MCF 10A (cell line): ENCODE measurements around the gene TMEM63A. TPM values are rescaled to one million over a fixed set of nuclear protein-coding genes. Genes with fewer than 3 reads are reported as not detected.
A peak's percentile ranks its signal among the peaks of the same experiment; 100 is the strongest.

Experiments used
- BruUV-seq: library from RNA; stranded (reverse); fragments of 400-500 nt; replicated peaks from 2 replicates; lab custom pipeline; 2021; lab: Mats Ljungman, UMichigan
- CTCF ChIA-PET: fragments of 300-600 bp; sonication (Branson Sonifier 250); formaldehyde crosslinking; extraction: SDS; loops from one replicate; lab custom pipeline; 2021; ENCODE audit warnings: antibody characterized with exemption, inconsistent platforms; lab: Yijun Ruan, JAX
- POLR2A ChIA-PET: fragments of 300-600, 350-650 bp; sonication (Branson Sonifier 250); formaldehyde crosslinking; extraction: SDS; loops from one replicate; lab custom pipeline; 2020; ENCODE audit warnings: antibody characterized with exemption, inconsistent platforms; lab: Yijun Ruan, JAX
- DNase-seq: peaks from one replicate; pipeline ENCODE4 v3.0.0-alpha.2; 2018; ENCODE audit not compliant: unreplicated experiment
- H3K27ac Mint-ChIP-seq: one replicate; pipeline ENCODE4 v1.8.0; 2022; ENCODE audit warnings: mild to moderate bottlenecking, low read depth, mixed read lengths; ENCODE audit not compliant: unreplicated experiment
- H3K27me3 Mint-ChIP-seq: one replicate; pipeline ENCODE4 v1.8.0; 2022; ENCODE audit warnings: mixed read lengths; ENCODE audit not compliant: insufficient read depth, unreplicated experiment
- H3K36me3 Mint-ChIP-seq: one replicate; pipeline ENCODE4 v1.8.0; 2022; ENCODE audit warnings: mild to moderate bottlenecking, moderate library complexity, mixed read lengths; ENCODE audit not compliant: insufficient read depth, unreplicated experiment
- H3K4me1 Mint-ChIP-seq: one replicate; pipeline ENCODE4 v1.8.0; 2022; ENCODE audit warnings: mixed read lengths; ENCODE audit not compliant: insufficient read depth, unreplicated experiment
- H3K4me3 Mint-ChIP-seq: one replicate; pipeline ENCODE4 v1.8.0; 2022; ENCODE audit warnings: mild to moderate bottlenecking, moderate library complexity, mixed read lengths; ENCODE audit not compliant: unreplicated experiment
- H3K9me3 Mint-ChIP-seq: one replicate; pipeline ENCODE4 v1.8.0; 2022; ENCODE audit warnings: mixed read lengths; ENCODE audit not compliant: unreplicated experiment
- intact Hi-C: fragments of 100-400 bp; cut with micrococcal nuclease; formaldehyde crosslinking; loops from 2 replicates; pipeline ENCODE4 v1.14.1; 2022
- total RNA-seq: library from RNA; stranded (reverse); gene quantifications from 2 replicates; pipeline ENCODE4 v1.2.3, GENCODE V29; 2022
- TF ChIP-seq, protein P1 (sequence below): fragments of 200-600 bp; IDR thresholded peaks from one replicate; pipeline ENCODE4 v1.8.0; 2022; ENCODE audit warnings: antibody characterized with exemption, mild to moderate bottlenecking; ENCODE audit not compliant: unreplicated experiment

Gene TMEM63A
- total RNA-seq, 1 experiment from 2014 or later: 52.1 TPM

DNA sequence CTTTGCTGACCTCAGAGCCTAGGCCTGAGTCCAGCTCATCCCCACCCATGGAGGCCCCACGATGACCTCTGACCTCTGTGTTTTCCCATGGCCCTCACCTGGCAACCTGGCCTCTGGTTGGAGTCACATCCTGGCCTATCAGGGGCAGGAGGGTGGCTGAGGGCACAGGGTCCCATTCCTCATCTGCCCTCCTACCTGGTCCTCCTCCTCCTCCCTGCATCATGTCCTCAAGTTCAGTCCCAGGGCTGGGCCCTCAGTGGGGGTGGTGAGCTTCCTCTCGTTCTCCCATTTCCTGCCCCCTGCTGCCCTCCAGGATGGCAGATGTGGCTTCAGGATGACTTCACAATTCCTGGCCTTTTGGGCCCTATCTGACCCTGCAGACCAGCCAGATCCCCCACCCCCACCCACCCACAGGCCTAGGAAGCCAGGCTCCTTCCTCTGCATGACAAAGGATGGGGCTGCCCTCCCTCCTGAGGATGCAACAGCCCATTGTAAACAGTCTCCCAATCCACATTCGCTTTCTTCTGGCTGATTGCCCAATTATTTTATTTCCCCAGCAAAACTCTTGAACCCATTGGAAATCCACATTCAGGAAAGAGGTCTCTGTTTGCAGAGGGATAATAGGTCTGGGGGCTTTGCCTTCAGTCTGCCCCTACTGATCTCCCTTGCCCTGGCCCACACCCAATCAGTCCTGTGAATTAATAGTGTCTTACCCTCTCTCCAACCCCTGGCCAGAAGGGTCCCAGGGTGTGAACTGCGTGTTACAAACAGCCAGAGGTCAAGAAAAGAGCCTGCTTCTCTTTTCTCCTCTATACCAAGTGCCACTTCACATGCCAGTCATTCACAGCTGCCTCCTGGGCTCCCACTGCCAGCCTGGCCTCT lies 17.1 kb upstream of the TMEM63A start:
- BruUV-seq: no TSS peak
- intact Hi-C loops: no loop called here
- TF ChIP-seq, protein P1, sequence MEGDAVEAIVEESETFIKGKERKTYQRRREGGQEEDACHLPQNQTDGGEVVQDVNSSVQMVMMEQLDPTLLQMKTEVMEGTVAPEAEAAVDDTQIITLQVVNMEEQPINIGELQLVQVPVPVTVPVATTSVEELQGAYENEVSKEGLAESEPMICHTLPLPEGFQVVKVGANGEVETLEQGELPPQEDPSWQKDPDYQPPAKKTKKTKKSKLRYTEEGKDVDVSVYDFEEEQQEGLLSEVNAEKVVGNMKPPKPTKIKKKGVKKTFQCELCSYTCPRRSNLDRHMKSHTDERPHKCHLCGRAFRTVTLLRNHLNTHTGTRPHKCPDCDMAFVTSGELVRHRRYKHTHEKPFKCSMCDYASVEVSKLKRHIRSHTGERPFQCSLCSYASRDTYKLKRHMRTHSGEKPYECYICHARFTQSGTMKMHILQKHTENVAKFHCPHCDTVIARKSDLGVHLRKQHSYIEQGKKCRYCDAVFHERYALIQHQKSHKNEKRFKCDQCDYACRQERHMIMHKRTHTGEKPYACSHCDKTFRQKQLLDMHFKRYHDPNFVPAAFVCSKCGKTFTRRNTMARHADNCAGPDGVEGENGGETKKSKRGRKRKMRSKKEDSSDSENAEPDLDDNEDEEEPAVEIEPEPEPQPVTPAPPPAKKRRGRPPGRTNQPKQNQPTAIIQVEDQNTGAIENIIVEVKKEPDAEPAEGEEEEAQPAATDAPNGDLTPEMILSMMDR: no peak
- Mint-ChIP-seq H3K4me1 (peaks cover 17% of the 10 kb centered on the region), H3K27ac (no peak overlapping the region), H3K27me3 (no peaks in the 10 kb centered on the region), H3K4me3 (no peak overlapping the region), H3K9me3 (no peaks in the 10 kb centered on the region), H3K36me3 (no peaks in the 10 kb centered on the region)
- no peak for DNase-seq
- CTCF ChIA-PET: interaction anchor here (0.6 to 1.3 kb wide), 4 partner anchors 22 to 425 kb away, joined by 3 to 4 read pairs (median 4); no protein-coding TSS in a partner anchor
- POLR2A ChIA-PET: interaction anchor here (0.8 to 2.9 kb wide), 3 partner anchors 16 to 121 kb away, joined by 3 to 19 read pairs (median 10); partner anchors contain the start of genes PYCR2 and SRP9

GRCh38 chr1:225897595-225898514 lies 15.7 kb upstream of the TMEM63A start:
- DNase-seq: no peak
- H3K27ac Mint-ChIP-seq: peak overlapping the region; percentile 78
- H3K4me3 Mint-ChIP-seq: no peak overlapping the region
- no TSS peak for BruUV-seq
- POLR2A ChIA-PET: interaction anchor here (0.6 to 2.9 kb wide), 17 partner anchors 8 to 346 kb away, joined by 3 to 30 read pairs (median 5); partner anchors contain the start of genes LEFTY1, PYCR2, SRP9 and TMEM63A
- TF ChIP-seq, protein P1: no peak
- no peaks in the 10 kb centered on the region for H3K9me3 Mint-ChIP-seq
- intact Hi-C loops: no loop called here
- CTCF ChIA-PET: interaction anchor here (0.6 to 2.7 kb wide), 6 partner anchors 9 to 417 kb away, joined by 3 to 14 read pairs (median 3); partner anchors contain the start of genes LEFTY1 and TMEM63A
- no peaks in the 10 kb centered on the region for H3K36me3 Mint-ChIP-seq
- H3K27me3 Mint-ChIP-seq: no peaks in the 10 kb centered on the region
- H3K4me1 Mint-ChIP-seq: peaks cover 17% of the 10 kb centered on the region

GRCh38 chr1:225896937-225897549 lies 14.9 kb upstream of the TMEM63A start:
- ChIA-PET POLR2A (interaction anchor here (0.6 to 2.9 kb wide), 16 partner anchors 9 to 279 kb away, joined by 3 to 30 read pairs (median 6); partner anchors contain the start of genes LEFTY1, PYCR2, SRP9 and TMEM63A), CTCF (interaction anchor here (0.9 to 2.7 kb wide), 5 partner anchors 8 to 416 kb away, joined by 3 to 14 read pairs (median 3); partner anchors contain the start of genes LEFTY1 and TMEM63A)
- TF ChIP-seq, protein P1: no peak
- H3K4me3 Mint-ChIP-seq: no peak overlapping the region
- H3K4me1 Mint-ChIP-seq: peaks cover 17% of the 10 kb centered on the region
- peak overlapping the region; percentile 78 for H3K27ac Mint-ChIP-seq
- BruUV-seq: no TSS peak
- H3K36me3 Mint-ChIP-seq: no peaks in the 10 kb centered on the region
- H3K9me3 Mint-ChIP-seq: no peaks in the 10 kb centered on the region
- H3K27me3 Mint-ChIP-seq: no peaks in the 10 kb centered on the region
- DNase-seq: peak; percentile 78
- intact Hi-C loops: no loop called here
